HG02678 (cell line): ENCODE data around the gene STEAP3.

Experiments used
- ATAC-seq: cut with Tn5 transposase; IDR thresholded peaks from one replicate; pipeline ENCODE4 v1.9.1; 2021; ENCODE audit warnings: mild to moderate bottlenecking, moderate library complexity; ENCODE audit not compliant: unreplicated experiment

The STEAP3 gene

GRCh38 chr2:119245841-119246230 lies 22.2 kb downstream of the STEAP3 start:
- no peak for ATAC-seq

DNA sequence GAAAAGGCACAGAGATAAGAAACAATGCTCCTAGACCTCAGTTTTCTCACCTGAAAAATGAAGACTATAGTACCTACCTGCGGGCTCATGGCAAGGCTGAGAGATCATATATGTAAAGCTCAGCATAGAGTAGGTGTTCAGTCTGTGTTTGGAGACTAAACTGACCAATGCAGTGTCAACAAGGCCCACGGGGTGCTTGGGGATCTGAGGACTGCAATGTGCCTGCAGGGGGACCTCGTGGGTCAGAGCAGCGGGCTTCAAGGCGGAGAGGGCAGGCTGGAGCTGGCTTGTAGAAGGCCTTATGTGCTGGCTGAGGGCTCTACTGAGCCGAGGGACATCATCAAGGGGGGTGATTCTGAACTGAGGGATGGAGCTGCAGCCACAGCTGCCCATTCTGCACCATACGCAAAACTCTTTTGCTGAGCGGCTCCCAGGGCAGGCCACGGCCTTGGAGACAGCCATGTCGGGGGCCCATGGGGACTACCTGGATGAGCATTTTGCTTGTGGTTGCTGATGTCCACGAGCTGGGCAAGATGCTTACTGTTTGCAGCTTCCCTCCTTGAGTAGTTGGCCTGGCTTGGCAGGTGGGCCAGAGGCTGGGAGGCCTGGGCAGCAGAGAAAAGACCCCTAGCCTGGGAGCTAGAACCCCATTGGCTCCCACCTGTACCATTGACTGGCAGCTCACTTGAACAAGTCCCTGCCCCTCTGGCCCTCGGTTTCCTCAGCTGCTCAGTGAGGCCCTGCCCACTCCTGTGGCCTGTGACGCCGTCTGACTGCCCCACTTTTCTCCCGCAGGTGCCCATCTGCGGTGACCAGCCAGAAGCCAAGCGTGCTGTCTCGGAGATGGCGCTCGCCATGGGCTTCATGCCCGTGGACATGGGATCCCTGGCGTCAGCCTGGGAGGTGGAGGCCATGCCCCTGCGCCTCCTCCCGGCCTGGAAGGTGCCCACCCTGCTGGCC lies 23.5 kb downstream of the STEAP3 start:
- ATAC-seq: no peak

GRCh38 chr2:119247844-119248271 lies 24.2 kb downstream of the STEAP3 start:
- no peak for ATAC-seq

- ATAC-seq: no peak
These were observed 24.7 kb downstream of the STEAP3 start for GRCh38 chr2:119248311-119248710.

DNA sequence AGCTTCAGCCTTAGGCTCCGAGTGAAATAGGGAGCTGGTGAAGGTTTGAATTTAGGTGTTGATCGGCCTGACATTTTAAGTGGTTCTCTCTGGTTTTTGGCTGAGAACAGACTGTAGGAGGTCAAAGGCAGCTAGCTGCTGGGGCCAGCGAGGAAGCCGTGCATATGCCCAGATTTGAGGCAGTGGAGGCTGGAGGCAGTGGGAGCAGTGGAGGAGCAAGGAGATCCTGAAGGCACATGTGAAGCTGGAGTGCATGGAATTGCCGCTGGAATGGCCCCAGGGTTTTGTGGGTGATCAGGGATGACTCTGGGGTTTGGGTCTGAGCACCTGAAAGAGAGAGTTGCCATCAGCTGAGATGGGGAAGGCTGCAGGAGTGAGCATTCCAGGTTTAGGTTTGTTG lies 25.1 kb downstream of the STEAP3 start:
- ATAC-seq: no peak

DNA sequence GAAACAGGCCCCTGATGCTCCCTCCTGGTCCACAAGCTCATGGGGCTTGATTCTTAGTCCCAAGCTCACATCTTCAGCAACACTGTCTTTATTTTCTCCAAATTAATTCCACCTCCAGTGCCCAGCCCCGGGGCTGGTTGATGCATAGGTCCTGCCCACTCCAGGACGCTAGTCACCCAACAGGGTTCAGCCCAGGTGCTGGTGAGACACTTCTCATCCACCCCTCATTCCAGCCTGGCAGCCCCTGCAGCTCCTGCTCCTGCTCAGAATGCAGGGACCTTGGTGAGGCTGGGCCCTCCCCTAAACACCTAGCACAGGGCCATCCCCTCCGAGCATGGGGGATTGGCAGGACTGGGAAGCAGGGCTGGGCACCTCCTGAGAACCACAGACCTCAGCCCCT lies 25.7 kb downstream of the STEAP3 start:
- no peak for ATAC-seq

DNA sequence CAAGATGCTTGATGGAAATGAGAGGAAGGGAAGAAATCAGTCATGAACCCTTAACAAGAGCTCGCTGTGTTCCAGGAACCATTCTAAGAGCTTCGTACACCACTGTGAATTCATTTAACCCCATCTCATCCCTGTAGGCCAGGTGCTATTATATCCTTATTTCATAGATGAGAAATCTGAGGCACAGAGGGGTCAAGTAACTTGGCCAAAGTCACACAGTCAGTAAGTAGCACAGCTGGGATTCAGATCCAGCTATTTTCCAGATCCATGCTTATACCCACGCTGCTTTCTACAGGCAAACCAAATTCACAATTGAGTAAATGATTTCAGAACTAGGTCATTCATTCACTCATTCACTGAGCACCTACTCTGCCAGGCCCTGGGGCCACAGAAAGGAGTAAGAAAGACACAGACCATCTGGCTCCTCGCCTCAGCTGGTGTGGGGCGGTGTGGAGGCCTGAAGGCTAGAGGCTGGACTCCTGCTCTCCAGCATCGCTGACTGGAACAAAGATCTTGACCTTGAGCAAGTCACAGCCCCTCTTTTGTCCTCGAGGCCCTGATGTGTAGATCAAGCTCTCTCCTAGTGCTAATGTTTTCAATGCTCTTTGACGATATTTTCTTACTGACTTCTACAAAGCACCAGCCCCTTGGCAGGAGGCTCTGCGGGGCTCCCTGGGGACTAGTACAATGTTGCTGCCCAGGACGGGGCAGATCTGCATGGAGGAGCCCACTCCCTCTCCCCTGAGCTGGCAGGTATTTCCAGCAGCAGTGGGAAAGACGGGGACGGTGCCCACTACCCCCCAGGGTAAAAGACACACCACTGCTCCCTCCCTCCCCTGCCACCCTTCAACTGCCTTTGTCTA lies 26.5 kb downstream of the STEAP3 start:
- ATAC-seq: no peak

DNA sequence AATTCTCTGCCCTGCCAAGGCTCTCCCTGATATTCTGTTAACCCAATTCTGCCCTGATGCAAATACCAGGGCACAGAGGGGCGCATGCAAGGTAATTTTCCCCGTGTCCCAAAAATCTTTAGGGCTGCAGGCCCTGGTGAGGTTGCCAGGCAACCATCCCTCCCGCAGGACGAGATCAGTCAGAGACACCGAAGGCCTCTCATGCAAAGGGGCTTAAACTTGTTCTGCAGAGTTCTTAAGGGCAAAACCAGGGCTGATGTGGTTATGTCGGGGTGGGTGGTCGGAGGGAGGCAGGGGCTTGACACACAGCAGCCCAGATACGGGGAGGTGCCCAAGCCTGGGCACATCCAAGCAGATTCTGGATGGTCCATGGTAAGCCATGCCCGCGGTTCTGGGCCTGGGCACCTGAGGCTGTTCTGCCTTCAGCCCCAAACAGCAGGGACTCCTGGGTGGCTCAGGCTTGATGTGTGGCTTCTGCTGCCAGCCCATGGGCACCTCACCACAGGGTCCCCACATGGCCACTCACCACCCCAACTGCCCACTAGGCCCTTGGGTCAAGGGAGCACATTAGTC lies 27.2 kb downstream of the STEAP3 start:
- ATAC-seq: no peak

- ATAC-seq: no peak
These were observed 28.0 kb downstream of the STEAP3 start for GRCh38 chr2:119251652-119252051.

DNA sequence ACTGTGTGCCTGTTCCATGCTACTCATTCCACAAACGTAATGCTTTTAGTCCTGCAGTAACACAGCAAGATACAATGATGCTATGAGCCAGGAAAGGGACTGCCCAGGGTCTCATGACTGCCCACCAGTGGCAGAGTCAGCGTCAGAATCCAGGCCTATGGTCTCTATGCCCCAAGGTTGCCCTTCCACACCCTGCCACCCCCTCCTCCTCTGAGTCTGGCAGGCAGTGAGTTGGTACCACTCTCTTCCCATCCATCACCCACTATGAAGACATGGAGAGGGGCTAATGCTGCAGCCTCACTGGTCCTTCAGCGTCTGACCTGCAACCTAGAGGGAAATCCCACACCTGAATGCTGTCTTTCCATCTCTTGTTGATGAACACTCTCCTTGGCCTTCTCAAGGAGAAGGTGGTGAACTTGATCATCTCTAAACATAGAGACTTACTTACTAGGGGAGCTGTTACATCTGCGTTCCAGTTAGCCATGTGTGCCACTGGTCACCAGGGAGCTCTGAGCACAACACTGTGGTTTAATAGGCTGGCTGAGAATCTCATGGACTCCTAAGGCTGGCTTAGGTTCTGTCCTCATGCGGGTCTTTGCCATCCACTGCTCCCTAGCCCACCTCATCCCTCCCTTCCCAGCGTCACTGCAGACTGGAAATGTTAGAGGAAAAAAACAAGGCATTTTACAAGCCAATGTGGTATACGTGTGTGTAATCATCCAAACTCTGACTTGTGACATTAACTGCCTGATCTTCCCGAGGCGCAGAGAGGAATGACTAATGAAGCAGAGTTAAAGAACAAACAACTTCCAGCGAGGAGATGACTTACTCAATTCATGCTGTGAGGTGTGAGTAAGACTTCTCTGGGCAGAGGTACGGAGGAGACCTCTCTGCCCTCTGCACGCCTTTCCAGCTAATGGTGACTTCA lies 28.8 kb downstream of the STEAP3 start:
- no peak for ATAC-seq

GRCh38 chr2:119253114-119253702 lies 29.6 kb downstream of the STEAP3 start:
- ATAC-seq: no peak

DNA sequence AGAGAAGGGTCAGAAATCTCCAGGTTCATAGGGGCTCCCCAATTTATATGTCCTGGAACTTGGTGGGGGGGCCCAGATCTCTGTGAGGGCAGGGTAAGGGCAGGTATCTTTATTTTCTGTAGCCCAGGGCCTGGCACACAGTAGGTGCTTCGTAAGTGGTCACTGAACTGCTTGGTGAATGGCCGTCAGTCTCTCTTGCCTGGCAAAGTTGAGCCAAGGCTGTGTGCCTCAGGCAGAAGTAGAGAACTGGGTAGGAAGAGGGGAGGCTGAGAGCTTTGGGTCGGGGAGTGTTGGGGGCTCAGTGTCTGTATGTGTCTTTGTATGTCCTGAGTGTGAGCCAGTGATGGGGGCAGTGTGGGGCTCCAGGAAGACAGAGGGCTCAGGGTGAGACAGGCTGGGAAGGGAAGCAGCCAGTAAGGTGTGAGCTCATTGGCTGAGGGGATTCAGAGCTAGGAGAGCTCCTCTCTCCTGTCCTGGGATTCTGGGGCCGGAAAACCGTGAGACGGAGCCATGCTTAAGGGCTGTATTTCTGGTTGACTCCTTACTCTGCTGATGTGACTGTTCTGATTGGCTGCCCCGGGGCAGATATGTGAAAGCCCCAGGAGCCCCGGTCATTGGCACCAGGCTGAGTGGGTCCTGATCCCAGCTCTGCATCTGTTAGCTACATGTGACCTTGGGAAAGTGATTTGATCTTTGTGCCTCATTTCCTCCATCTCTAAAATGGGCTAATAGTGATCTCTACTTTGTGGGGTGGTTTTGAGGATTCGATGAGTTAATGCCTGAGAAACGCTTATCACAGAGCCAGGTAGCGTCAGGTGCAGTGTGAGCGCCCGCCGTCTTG lies 30.3 kb downstream of the STEAP3 start:
- no peak for ATAC-seq

DNA sequence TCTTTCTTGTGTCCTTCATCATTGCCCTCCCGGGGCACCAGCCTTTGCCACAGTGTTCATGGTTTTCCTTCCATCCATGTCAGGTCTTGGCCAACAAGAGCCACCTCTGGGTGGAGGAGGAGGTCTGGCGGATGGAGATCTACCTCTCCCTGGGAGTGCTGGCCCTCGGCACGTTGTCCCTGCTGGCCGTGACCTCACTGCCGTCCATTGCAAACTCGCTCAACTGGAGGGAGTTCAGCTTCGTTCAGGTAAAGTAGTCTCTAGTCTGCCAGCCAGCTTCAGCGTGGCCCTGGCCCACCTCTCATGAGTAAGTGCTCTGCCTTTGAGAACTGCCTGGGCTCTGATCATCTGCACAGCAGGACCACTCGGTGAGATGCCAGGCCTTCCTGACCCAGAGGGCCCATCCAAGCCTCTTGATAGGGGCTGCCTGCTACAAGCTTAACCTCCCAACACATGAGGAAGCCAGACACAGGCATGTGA lies 31.0 kb downstream of the STEAP3 start:
- ATAC-seq: no peak

DNA sequence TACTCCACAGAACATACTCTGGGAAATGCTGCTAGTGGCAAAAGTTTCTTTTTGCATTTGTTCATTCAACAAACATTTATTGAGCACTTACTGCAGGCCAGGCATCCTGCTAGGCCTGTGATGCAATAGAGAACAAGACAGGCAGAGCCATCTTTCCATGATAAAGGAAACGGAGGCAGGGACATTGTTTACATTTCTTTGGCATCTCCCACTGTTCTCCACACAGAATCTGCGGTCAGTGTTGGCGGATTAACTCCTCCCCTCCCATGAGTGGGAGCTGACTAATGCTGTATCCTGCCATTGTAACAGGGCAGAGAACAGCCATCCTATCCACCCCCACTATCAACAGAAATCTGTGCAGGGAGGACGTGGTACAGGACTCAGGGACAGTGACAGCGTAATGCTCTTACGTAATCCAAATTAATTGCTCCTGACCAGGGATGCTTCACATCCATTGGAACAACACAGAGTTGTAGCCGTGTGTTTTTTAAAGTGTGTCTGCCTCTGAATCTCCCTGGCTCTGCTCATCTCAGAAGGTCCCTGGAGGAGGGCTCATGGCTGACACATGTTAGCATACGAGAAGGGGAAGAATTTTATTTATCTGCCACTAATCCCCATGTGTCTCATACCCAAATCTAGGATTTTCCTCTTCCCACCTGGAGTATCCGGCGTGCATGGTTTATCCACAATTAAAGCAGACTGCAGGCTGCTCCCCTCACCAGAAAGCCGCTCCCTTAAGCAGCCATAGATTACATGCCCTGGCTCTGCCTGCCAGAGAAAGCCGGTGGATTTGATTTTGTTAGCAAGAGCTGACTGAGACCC lies 32.3 kb downstream of the STEAP3 start:
- no peak for ATAC-seq

DNA sequence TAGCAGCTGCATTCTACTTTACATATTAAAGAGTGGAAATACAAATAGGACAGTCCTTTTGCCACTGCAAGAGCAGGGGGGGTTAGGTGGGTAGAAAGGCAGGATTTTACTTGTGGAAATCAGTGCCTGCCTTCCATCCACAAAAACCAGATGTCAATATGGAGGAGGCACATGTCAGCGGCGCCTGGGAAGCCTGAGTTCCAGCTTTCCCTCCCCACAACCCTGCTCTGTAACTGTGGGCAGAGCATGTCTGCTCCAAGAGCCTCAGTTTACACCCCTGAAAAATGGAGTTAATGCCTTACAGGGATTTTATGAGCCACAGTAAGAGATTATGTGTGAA lies 32.9 kb downstream of the STEAP3 start:
- no peak for ATAC-seq

GRCh38 chr2:119257198-119257597 lies 33.6 kb downstream of the STEAP3 start:
- ATAC-seq: no peak

DNA sequence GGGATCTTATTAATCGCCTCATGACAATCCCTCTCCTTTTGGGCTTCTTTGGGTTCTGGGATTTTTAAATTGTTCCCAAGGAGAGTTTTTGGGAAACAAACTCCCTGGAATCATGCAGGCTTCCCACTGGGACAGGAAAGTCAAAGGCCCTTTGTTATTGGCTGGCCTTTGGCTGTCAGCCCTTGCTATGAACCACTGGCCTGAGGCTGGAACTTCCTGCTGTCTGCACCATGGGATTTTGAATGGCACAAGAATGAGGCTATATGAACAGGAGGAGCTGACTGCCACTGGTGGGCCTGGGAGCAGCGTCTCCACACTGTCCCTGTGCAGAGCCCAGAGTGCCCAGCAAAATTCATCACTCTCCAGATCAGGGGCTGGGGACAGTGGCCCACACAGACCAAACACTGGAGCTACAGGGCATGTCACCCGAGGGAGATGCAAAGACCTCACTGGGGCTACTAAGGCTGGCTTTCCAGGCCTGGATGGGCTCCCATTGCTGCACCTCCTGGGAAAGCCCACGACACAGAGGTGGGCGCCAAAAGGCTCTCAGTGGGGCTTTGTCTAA lies 35.7 kb downstream of the STEAP3 start:
- no peak for ATAC-seq
